Smooth muscle cell (in vitro differentiated cells): Measurements from ENCODE around the gene PPFIA2. TPM values are rescaled to one million over a fixed set of nuclear protein-coding genes. Genes with fewer than 3 reads are reported as not detected.

Source experiments
- DNase-seq: peaks from one replicate; lab custom pipeline; 2025; ENCODE audit not compliant: unreplicated experiment; lab: John Stamatoyannopoulos, UW
- H2AFZ ChIP-seq: fragments of 200-600 bp; sonication (generic); 2 replicates; pipeline ENCODE4 v1.6.0; 2016; ENCODE audit warnings: antibody characterized with exemption, low read depth, mild to moderate bottlenecking
- H3F3A ChIP-seq: fragments of 200-600 bp; sonication (generic); 2 replicates; pipeline ENCODE4 v1.6.0; 2017; ENCODE audit warnings: antibody characterized with exemption, low read depth
- H3K27ac ChIP-seq: fragments of 200-600 bp; sonication (generic); 2 replicates; pipeline ENCODE4 v1.5.1; 2016; ENCODE audit warnings: low read depth, mild to moderate bottlenecking
- H3K27me3 ChIP-seq: fragments of 200-600 bp; sonication (generic); 2 replicates; pipeline ENCODE4 v1.6.1; 2016; ENCODE audit warnings: low read depth, mild to moderate bottlenecking
- H3K36me3 ChIP-seq: fragments of 200-600 bp; sonication (generic); 2 replicates; pipeline ENCODE4 v1.5.1; 2016; ENCODE audit warnings: low read depth
- H3K4me1 ChIP-seq: fragments of 200-600 bp; sonication (generic); 2 replicates; pipeline ENCODE4 v1.5.1; 2016; ENCODE audit warnings: low read depth
- H3K4me2 ChIP-seq: fragments of 200-600 bp; sonication (generic); 2 replicates; pipeline ENCODE4 v1.6.0; 2016; ENCODE audit warnings: mild to moderate bottlenecking
- H3K4me3 ChIP-seq: fragments of 200-600 bp; sonication (generic); 2 replicates; pipeline ENCODE4 v1.5.1; 2016; ENCODE audit warnings: mild to moderate bottlenecking
- H3K79me2 ChIP-seq: fragments of 200-600 bp; sonication (generic); 2 replicates; pipeline ENCODE4 v1.6.0; 2016; ENCODE audit warnings: low read depth, mild to moderate bottlenecking
- H3K9ac ChIP-seq: fragments of 200-600 bp; sonication (generic); 2 replicates; pipeline ENCODE4 v1.6.0; 2016; ENCODE audit warnings: low read depth
- H3K9me3 ChIP-seq: fragments of 200-600 bp; sonication (generic); replicated peaks from 2 replicates; pipeline ENCODE4 v1.5.1; 2016; ENCODE audit warnings: low read depth
- H4K20me1 ChIP-seq: fragments of 200-600 bp; sonication (generic); 2 replicates; pipeline ENCODE4 v1.6.0; 2016; ENCODE audit warnings: low read depth
- WGBS: methylation state at CpG from one replicate; pipeline ENCODE4 v1.1.7; 2016; ENCODE audit warnings: low lambda C conversion rate; 5-methylcytosine and 5-hydroxymethylcytosine counted together
- polyA plus RNA-seq: library from polyadenylated mRNA; unstranded; fragments of >200 nt; fragmentation: Nextera tagmentation; extraction: Ambion mirVana; gene quantifications from 2 replicates; pipeline ENCODE4 v1.2.1, GENCODE V29; 2016
- total RNA-seq: library from RNA; depleted of rRNA; stranded (reverse); fragments of >200 nt; gene quantifications from 2 replicates; pipeline ENCODE4 v1.2.3, GENCODE V29; 2014
- TF ChIP-seq, protein P1 (sequence below): fragments of 200-600 bp; sonication (generic); IDR thresholded peaks from 2 replicates; pipeline ENCODE4 v1.5.1; 2017; ENCODE audit warnings: borderline replicate concordance, mild to moderate bottlenecking, antibody characterized with exemption; ENCODE audit not compliant: insufficient read depth, poor library complexity, severe bottlenecking

PPFIA2 gene
- total and polyA plus RNA-seq, 2 experiments from 2014 or later, result not detected

DNA sequence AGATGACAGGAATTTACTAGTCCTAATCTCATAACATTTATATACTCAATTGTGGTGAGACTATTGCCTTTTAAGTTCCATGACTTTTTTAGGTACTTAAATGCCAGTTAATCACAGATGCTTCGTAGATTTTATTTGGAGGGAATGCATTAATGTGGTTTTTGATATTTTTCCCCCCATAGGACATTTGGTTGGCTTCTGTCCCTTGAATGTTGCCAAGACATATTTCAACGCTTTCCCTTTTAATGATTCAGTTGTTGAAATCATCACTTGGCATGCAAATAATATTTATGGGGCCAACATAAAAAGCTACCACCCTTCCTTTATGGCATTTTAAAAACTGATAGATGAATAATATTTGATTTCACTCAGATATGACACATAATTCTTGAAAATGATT lies 509.2 kb downstream of the PPFIA2 start:
- no peak overlapping the region for H3K4me3 ChIP-seq
- no peak overlapping the region for H2AFZ ChIP-seq
- WGBS, result 99% methylated on average over 2 of the region's 2 CpGs
- no peak overlapping the region for H3K9ac ChIP-seq
- H4K20me1 ChIP-seq, result no peaks in the 10 kb centered on the region
- H3K79me2 ChIP-seq, result no peaks in the 10 kb centered on the region
- H3K4me1 ChIP-seq, result peaks cover 13% of the 10 kb centered on the region
- no peaks in the 10 kb centered on the region for H3K36me3 ChIP-seq
- DNase-seq, result no peak
- H3K9me3 ChIP-seq, result no peaks in the 10 kb centered on the region
- H3K27ac ChIP-seq, result no peak overlapping the region
- no peaks in the 10 kb centered on the region for H3F3A ChIP-seq
- H3K4me2 ChIP-seq, result no peak overlapping the region
- TF ChIP-seq, protein P1, sequence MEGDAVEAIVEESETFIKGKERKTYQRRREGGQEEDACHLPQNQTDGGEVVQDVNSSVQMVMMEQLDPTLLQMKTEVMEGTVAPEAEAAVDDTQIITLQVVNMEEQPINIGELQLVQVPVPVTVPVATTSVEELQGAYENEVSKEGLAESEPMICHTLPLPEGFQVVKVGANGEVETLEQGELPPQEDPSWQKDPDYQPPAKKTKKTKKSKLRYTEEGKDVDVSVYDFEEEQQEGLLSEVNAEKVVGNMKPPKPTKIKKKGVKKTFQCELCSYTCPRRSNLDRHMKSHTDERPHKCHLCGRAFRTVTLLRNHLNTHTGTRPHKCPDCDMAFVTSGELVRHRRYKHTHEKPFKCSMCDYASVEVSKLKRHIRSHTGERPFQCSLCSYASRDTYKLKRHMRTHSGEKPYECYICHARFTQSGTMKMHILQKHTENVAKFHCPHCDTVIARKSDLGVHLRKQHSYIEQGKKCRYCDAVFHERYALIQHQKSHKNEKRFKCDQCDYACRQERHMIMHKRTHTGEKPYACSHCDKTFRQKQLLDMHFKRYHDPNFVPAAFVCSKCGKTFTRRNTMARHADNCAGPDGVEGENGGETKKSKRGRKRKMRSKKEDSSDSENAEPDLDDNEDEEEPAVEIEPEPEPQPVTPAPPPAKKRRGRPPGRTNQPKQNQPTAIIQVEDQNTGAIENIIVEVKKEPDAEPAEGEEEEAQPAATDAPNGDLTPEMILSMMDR, result no peak
- no peaks in the 10 kb centered on the region for H3K27me3 ChIP-seq

DNA sequence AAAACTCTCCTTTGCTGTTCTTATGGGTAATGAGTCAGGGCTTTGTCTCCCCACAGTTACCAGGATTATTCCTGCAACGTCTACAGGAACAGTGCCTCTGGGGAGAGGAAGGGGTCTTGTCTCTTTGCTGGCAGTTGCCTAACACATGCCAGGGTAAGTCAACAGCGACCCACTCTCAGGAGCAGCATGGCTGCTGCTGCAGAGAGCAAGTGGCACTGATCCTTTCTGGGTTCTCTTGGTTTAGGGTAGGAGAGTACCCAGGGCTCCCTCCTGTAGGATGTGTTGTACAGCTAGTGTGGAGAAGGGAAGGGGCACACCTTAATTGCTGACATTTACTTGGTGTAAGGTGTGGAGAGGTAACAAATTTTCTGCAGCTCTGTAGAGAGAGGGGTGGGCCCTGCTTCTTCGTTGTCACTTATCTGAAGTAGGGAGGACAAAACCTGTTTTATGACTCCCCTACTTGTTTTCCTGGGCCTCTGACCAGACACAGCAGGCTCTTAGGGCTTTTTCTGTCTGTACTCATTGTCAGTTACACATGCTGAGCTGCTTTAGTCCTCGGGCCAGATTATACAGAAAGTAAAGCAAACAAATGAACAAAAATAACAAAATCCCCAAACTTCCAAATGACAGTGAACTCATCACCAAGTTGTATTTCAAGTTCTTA lies 513.1 kb downstream of the PPFIA2 start:
- H4K20me1 ChIP-seq, result no peaks in the 10 kb centered on the region
- peaks cover 13% of the 10 kb centered on the region for H3K4me1 ChIP-seq
- no peak overlapping the region for H3K4me2 ChIP-seq
- no peak for DNase-seq
- H3K4me3 ChIP-seq, result no peak overlapping the region
- no peaks in the 10 kb centered on the region for H3K79me2 ChIP-seq
- no peak overlapping the region for H3K9ac ChIP-seq
- H3K27ac ChIP-seq, result no peak overlapping the region
- H3K27me3 ChIP-seq, result no peaks in the 10 kb centered on the region
- no peaks in the 10 kb centered on the region for H3F3A ChIP-seq
- H3K36me3 ChIP-seq, result no peaks in the 10 kb centered on the region
- TF ChIP-seq, protein P1, result no peak
- H2AFZ ChIP-seq, result peak overlapping the region; percentile 15
- no peaks in the 10 kb centered on the region for H3K9me3 ChIP-seq
- WGBS, result 39% methylated on average over 4 of the region's 4 CpGs

- TF ChIP-seq, protein P1, result no peak
- H3K4me2 ChIP-seq, result no peak overlapping the region
- no peak overlapping the region for H3K27ac ChIP-seq
- H3K36me3 ChIP-seq, result no peaks in the 10 kb centered on the region
- 87% methylated on average over 2 of the region's 2 CpGs for WGBS
- H2AFZ ChIP-seq, result peak overlapping the region; percentile 15
- no peaks in the 10 kb centered on the region for H3K9me3 ChIP-seq
- H3K4me3 ChIP-seq, result no peak overlapping the region
- no peak for DNase-seq
- H3K79me2 ChIP-seq, result no peaks in the 10 kb centered on the region
- no peaks in the 10 kb centered on the region for H4K20me1 ChIP-seq
- peaks cover 13% of the 10 kb centered on the region for H3K4me1 ChIP-seq
- no peaks in the 10 kb centered on the region for H3K27me3 ChIP-seq
- H3F3A ChIP-seq, result no peaks in the 10 kb centered on the region
- no peak overlapping the region for H3K9ac ChIP-seq
Observed at GRCh38 chr12:81245458-81245857, 513.7 kb downstream of the PPFIA2 start.
